Fibroblast of the aortic adventitia (primary cell): ENCODE measurements around the gene TMEM63B. TPM values are rescaled to one million over a fixed set of nuclear protein-coding genes. Genes with fewer than 3 reads are reported as not detected.

Source experiments
- DNase-seq: peaks from one replicate; pipeline ENCODE4 v3.0.0-alpha.2; 2010; ENCODE audit warnings: low read depth
- H3K4me3 ChIP-seq: 2 replicates; pipeline ENCODE4 v1.5.1; 2011; ENCODE audit warnings: low read depth, mild to moderate bottlenecking, control low read depth, low read length, moderate library complexity
- total RNA-seq: library from RNA; depleted of rRNA; stranded (reverse); fragments of >200 nt; gene quantifications from 2 replicates; pipeline ENCODE4 v1.2.3, GENCODE V29; 2012; ENCODE audit warnings: low replicate concordance
- TF ChIP-seq, protein P1 (sequence below): IDR thresholded peaks from 2 replicates; pipeline ENCODE4 v1.5.1; 2011; ENCODE audit warnings: mild to moderate bottlenecking, low read length, control low read depth, inconsistent platforms; ENCODE audit not compliant: insufficient read depth

TMEM63B gene
- total RNA-seq, 1 donor, result 20.7 TPM

- TF ChIP-seq, protein P1, sequence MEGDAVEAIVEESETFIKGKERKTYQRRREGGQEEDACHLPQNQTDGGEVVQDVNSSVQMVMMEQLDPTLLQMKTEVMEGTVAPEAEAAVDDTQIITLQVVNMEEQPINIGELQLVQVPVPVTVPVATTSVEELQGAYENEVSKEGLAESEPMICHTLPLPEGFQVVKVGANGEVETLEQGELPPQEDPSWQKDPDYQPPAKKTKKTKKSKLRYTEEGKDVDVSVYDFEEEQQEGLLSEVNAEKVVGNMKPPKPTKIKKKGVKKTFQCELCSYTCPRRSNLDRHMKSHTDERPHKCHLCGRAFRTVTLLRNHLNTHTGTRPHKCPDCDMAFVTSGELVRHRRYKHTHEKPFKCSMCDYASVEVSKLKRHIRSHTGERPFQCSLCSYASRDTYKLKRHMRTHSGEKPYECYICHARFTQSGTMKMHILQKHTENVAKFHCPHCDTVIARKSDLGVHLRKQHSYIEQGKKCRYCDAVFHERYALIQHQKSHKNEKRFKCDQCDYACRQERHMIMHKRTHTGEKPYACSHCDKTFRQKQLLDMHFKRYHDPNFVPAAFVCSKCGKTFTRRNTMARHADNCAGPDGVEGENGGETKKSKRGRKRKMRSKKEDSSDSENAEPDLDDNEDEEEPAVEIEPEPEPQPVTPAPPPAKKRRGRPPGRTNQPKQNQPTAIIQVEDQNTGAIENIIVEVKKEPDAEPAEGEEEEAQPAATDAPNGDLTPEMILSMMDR, result no peak
- no peak for DNase-seq
These were observed 19.3 kb downstream of the TMEM63B start for GRCh38 chr6:44146685-44147084.

DNA sequence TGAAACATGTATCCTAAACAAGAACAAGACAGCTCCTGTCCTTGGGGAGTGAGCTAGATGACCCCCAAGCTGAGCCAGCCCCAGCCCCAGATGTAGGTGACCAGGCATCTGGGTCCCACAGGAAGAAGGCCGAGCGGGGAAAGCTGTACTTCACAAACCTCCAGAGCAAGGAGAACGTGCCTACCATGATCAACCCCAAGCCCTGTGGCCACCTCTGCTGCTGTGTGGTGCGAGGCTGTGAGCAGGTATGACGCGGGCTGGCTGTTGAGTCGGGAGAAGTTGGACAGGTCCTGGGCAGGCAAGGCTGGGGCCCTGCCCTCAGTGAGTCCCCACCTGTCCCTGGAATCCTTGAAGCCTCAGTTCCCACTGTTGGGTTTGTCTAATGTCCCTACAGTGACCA is 19.9 kb downstream of the TMEM63B start:
- H3K4me3 ChIP-seq, result no peak overlapping the region
- TF ChIP-seq, protein P1, result no peak

More at GRCh38 chr6:44146685-44147084, 19.3 kb downstream of the TMEM63B start:
- H3K4me3 ChIP-seq, result no peak overlapping the region

DNA sequence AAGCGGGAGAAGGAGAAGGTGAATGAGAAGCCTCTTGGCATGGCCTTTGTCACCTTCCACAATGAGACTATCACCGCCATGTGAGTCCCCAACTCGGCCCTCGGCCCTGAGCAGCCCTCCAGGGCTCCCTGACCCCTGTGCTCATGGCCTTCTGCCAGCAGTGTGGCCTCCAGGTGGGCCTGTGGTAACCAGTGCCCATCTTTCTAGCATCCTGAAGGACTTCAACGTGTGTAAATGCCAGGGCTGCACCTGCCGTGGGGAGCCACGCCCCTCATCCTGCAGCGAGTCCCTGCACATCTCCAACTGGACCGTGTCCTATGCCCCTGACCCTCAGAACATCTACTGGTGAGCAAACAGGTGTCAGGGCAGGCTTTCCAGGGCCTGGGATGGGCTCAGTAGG is 21.0 kb downstream of the TMEM63B start:
- no peak for DNase-seq
- H3K4me3 ChIP-seq, result no peak overlapping the region
- TF ChIP-seq, protein P1, result no peak

More for the DNA sequence above, 19.9 kb downstream of the TMEM63B start:
- no peak for DNase-seq

DNA sequence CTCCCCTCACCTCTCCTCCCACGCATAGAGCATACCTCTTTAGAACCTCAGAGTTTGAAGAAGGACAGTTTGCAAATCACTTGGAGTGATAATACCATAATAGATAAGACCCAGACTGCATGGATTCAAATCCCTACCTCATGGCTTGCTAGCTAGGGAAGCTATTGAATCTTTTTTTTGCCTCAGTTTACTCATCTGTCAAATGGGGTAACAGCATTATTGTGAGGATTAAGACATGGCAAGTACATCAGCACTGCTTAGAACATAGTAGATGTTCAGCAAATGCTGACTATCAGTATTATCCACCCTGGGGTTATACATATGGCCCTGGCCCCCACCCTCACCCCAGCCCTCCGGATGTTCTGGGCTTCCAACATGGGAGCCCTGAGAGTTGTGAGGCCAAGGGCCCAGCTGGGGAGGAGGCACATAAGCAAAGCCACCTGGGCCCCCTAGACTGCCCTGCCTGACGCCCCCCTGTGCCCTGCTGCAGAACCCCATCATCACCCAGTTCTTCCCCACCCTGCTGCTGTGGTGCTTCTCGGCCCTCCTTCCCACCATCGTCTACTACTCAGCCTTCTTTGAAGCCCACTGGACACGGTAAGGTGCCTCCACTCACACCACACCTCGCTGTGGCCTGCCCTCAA is 22.1 kb downstream of the TMEM63B start:
- TF ChIP-seq, protein P1, result no peak
- DNase-seq, result no peak

GRCh38 chr6:44150317-44150917 is 23.1 kb downstream of the TMEM63B start:
- TF ChIP-seq, protein P1, result no peak
- no peak for DNase-seq

More for the DNA sequence above, 22.1 kb downstream of the TMEM63B start:
- no peak overlapping the region for H3K4me3 ChIP-seq

GRCh38 chr6:44151348-44152108 is 24.2 kb downstream of the TMEM63B start:
- H3K4me3 ChIP-seq, result no peak overlapping the region
- TF ChIP-seq, protein P1, result peak; percentile 84
- peak; percentile 58 for DNase-seq

More at GRCh38 chr6:44150317-44150917, 23.1 kb downstream of the TMEM63B start:
- H3K4me3 ChIP-seq, result no peak overlapping the region
